ENCODE measurements around the gene CTNNA3.

Gene CTNNA3

DNA sequence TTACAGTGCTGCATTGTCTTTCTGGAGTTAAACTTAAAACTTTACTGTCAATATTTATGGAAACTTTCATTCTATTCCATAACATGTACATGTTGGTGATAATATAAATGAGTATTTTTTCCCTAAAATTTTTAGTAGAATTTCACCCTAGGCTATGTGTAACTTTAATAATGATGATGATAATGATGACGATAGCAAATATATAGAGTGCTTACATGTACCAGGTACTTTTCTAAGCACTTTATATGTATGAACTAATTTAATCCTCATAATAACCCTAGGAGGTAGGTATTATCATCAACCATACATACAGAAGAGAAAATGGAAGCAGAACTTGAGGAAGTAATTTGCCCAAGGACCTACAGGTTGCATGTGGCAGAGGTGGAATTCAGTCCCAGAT lies 684.5 kb downstream of the CTNNA3 start:
- no peaks in the 10 kb centered on the region for H3K36me3 ChIP-seq (ENCODE audit: insufficient read depth, low read length)
- H3K79me2 ChIP-seq (ENCODE audit: insufficient read depth, low read length), result no peaks in the 10 kb centered on the region
- H3K4me1 ChIP-seq (ENCODE audit: insufficient read depth, low read length, poor library complexity, severe bottlenecking), result no peaks in the 10 kb centered on the region
- H4K20me1 ChIP-seq (ENCODE audit: insufficient read depth, low read length, poor library complexity, severe bottlenecking), result no peaks in the 10 kb centered on the region
- H3K9ac ChIP-seq (ENCODE audit: low read depth, low read length, poor library complexity, severe bottlenecking), result no peak overlapping the region
- no peaks in the 10 kb centered on the region for H3K27me3 ChIP-seq (ENCODE audit: insufficient read depth, low read length, poor library complexity, severe bottlenecking)
- H3K9me2 ChIP-seq (replicated peaks; ENCODE audit: low read depth, low read length), result no peaks in the 10 kb centered on the region
- no peaks in the 10 kb centered on the region for H3K9me3 ChIP-seq (ENCODE audit: insufficient read depth, low read depth, low read length)
- no peak overlapping the region for H3K4me2 ChIP-seq (ENCODE audit: low read depth, low read length, poor library complexity, severe bottlenecking)
- no peaks in the 10 kb centered on the region for H3F3A ChIP-seq (ENCODE audit: low read depth)
- no peak overlapping the region for H2AFZ ChIP-seq (ENCODE audit: low read length)
- TF ChIP-seq, protein P1, sequence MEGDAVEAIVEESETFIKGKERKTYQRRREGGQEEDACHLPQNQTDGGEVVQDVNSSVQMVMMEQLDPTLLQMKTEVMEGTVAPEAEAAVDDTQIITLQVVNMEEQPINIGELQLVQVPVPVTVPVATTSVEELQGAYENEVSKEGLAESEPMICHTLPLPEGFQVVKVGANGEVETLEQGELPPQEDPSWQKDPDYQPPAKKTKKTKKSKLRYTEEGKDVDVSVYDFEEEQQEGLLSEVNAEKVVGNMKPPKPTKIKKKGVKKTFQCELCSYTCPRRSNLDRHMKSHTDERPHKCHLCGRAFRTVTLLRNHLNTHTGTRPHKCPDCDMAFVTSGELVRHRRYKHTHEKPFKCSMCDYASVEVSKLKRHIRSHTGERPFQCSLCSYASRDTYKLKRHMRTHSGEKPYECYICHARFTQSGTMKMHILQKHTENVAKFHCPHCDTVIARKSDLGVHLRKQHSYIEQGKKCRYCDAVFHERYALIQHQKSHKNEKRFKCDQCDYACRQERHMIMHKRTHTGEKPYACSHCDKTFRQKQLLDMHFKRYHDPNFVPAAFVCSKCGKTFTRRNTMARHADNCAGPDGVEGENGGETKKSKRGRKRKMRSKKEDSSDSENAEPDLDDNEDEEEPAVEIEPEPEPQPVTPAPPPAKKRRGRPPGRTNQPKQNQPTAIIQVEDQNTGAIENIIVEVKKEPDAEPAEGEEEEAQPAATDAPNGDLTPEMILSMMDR (conservative IDR thresholded peaks at IDR 0.05; ENCODE audit: low read length), result no peak
- no peak for TF ChIP-seq EZH2phosphoT487 (IDR thresholded peaks at IDR 0.05; ENCODE audit: borderline replicate concordance)
- no peak overlapping the region for H3K4me3 ChIP-seq (ENCODE audit: low read length, poor library complexity, severe bottlenecking)

DNA sequence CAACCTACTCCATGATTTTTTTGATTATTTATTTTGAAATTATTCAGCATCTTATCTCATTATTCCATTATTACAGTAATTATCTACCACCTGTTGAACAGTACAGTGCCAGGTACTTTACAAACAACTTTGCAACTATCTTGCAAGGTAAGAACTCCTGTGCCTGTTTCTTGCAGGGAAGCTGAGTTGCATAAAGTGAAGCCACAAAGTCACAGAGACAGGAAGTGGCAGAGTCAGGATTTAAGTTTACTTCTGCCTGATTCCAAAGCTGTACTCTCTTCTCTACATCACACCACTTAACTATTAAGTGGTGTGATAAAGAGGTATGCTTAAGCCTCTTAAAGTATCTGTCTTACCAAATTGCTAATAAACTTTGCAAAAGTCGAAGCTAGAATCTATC lies 690.0 kb downstream of the CTNNA3 start:
- no peak overlapping the region for H3K4me3 ChIP-seq (ENCODE audit: low read length, poor library complexity, severe bottlenecking)
- H2AFZ ChIP-seq (ENCODE audit: low read length), result no peak overlapping the region
- H3K36me3 ChIP-seq (ENCODE audit: insufficient read depth, low read length), result no peaks in the 10 kb centered on the region
- H3F3A ChIP-seq (ENCODE audit: low read depth), result no peaks in the 10 kb centered on the region
- H3K9ac ChIP-seq (ENCODE audit: low read depth, low read length, poor library complexity, severe bottlenecking), result no peak overlapping the region
- no peaks in the 10 kb centered on the region for H3K9me3 ChIP-seq (ENCODE audit: insufficient read depth, low read depth, low read length)
- H3K4me2 ChIP-seq (ENCODE audit: low read depth, low read length, poor library complexity, severe bottlenecking), result no peak overlapping the region
- H3K27me3 ChIP-seq (ENCODE audit: insufficient read depth, low read length, poor library complexity, severe bottlenecking), result no peaks in the 10 kb centered on the region
- no peaks in the 10 kb centered on the region for H3K79me2 ChIP-seq (ENCODE audit: insufficient read depth, low read length)
- no peaks in the 10 kb centered on the region for H3K9me2 ChIP-seq (replicated peaks; ENCODE audit: low read depth, low read length)
- TF ChIP-seq, protein P1 (conservative IDR thresholded peaks at IDR 0.05; ENCODE audit: low read length), result no peak
- no peak for TF ChIP-seq EZH2phosphoT487 (IDR thresholded peaks at IDR 0.05; ENCODE audit: borderline replicate concordance)
- H3K4me1 ChIP-seq (ENCODE audit: insufficient read depth, low read length, poor library complexity, severe bottlenecking), result no peaks in the 10 kb centered on the region
- H4K20me1 ChIP-seq (ENCODE audit: insufficient read depth, low read length, poor library complexity, severe bottlenecking), result no peaks in the 10 kb centered on the region

DNA sequence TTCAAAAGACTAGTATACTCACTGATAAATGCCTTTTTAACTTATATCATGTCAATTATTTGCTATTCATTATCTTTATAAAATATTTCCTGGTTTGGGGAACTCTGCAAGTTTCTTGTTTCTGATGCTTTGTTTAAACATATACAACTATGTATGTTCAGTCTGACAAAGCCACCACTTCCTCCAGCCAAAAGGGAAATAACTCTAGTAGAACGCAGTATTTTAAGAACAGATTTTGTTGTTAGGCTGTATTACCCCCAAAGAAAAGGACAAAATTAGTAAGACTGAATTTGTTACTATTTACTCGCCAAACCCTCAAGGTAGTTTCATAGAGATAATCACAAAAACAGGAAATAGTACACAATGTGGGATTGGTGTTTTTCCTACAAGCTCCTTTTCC lies 691.3 kb downstream of the CTNNA3 start:
- H3K27me3 ChIP-seq (ENCODE audit: insufficient read depth, low read length, poor library complexity, severe bottlenecking), result no peaks in the 10 kb centered on the region
- H3K4me3 ChIP-seq (ENCODE audit: low read length, poor library complexity, severe bottlenecking), result no peak overlapping the region
- H3K9me2 ChIP-seq (replicated peaks; ENCODE audit: low read depth, low read length), result no peaks in the 10 kb centered on the region
- no peaks in the 10 kb centered on the region for H3K4me1 ChIP-seq (ENCODE audit: insufficient read depth, low read length, poor library complexity, severe bottlenecking)
- H2AFZ ChIP-seq (ENCODE audit: low read length), result no peak overlapping the region
- no peaks in the 10 kb centered on the region for H3K79me2 ChIP-seq (ENCODE audit: insufficient read depth, low read length)
- no peak overlapping the region for H3K9ac ChIP-seq (ENCODE audit: low read depth, low read length, poor library complexity, severe bottlenecking)
- H3K4me2 ChIP-seq (ENCODE audit: low read depth, low read length, poor library complexity, severe bottlenecking), result no peak overlapping the region
- no peaks in the 10 kb centered on the region for H3K36me3 ChIP-seq (ENCODE audit: insufficient read depth, low read length)
- H3K9me3 ChIP-seq (ENCODE audit: insufficient read depth, low read depth, low read length), result no peaks in the 10 kb centered on the region
- no peaks in the 10 kb centered on the region for H3F3A ChIP-seq (ENCODE audit: low read depth)
- no peak for TF ChIP-seq EZH2phosphoT487 (IDR thresholded peaks at IDR 0.05; ENCODE audit: borderline replicate concordance)
- TF ChIP-seq, protein P1 (conservative IDR thresholded peaks at IDR 0.05; ENCODE audit: low read length), result no peak
- no peaks in the 10 kb centered on the region for H4K20me1 ChIP-seq (ENCODE audit: insufficient read depth, low read length, poor library complexity, severe bottlenecking)
